GM19328 (cell line): ENCODE results near the gene PPP1R12C.

Source experiments
- ATAC-seq: cut with Tn5 transposase; IDR thresholded peaks from one replicate; pipeline ENCODE4 v1.9.1; 2021; ENCODE audit warnings: mild to moderate bottlenecking, moderate library complexity; ENCODE audit not compliant: unreplicated experiment

Gene PPP1R12C

DNA sequence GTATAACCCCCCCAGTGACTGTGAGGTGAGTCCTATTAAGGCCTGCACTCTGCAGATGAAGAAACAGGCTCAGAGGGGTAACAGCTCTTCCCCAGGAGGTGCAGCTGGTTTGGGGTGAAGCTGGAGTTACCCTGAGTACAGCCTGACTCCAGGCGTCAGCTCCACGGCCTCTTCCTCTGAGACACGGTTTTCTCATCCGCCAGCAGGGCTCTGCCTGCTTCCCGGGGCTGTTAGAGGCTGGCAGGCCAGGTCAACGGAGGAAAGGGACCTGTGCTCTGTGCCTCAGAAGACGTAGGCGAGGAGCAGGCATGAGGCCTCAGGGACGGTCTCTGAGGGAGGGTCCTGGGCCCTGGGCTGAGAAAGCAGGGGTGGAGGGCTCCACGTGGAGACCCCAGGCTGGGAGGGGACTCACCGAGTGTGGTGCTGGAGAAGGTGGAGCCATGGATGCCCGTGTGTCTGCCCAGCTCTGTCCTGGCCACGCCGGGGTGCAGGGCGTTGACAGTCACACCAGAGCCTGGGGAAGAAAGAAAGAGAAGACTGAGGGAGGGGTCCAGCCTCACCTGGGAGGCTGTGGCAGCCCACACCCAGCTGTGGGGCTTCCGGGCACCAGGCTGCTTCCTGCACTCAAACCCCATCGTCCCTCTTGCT is 70.3 kb downstream of the PPP1R12C start:
- ATAC-seq: no peak

DNA sequence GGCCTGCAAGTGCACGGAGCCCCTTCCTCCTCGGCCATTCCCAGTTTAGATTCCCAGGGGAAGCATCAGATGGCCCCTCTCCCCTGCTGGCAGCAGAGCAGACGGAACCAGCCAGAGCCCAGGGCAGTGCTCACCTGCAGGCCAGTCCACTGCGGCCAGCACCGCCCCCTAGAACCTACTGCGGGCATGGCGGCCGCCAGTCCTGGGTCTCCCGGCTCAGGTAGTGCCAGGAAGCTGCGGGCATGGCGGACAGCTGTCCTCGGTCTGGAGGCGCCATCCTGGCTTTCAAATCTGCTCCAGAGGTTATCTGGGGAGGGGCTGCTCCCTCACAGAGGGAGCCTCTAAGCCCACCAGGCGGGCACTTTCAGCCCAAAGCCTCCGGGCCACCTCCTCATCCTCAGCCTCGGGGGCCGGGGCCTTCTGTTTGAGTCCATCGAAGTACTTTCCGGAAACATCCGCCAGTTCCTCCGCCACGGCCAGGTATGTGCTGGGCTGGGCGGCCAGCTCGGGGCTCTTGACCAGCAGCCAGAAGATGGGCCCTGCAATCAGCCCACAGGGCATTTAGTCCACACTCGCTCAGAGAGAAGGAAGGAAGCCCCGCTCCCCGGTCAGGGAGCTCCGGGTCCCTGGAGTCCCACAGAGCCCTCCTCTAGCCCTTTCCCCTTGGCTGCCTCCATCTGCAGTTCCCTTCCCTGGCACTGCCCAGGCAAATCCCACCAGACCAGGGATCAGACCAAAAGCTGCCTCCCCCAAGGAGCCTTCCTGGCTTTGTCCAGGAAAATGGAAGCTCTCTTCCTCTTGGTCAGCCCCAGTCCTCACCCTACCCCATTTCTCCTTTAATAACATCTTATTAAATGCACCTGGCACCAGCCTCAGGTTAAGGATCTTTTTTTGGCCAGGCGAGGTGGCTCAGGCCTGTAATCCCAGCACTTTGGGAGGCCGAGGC is 72.4 kb downstream of the PPP1R12C start:
- no peak for ATAC-seq

DNA sequence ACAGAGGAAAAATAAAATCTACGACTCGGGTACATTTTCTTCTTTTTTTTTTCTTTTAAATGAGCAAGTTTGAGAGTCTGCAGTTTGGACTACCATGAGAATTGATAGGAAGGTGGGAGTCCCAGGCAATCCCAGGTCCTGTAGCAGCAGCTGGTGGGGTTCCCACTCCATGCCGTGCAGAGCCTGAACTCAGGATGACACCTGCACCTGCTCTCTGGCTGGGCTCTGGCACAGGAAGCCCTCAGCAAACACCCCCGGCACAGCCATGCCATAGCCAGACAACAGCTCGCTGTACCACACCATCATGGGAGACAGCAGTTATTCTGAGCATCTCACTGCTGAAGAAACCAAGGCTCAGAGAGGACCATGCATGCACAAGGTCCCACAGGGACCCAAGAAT is 73.2 kb downstream of the PPP1R12C start:
- ATAC-seq: no peak

DNA sequence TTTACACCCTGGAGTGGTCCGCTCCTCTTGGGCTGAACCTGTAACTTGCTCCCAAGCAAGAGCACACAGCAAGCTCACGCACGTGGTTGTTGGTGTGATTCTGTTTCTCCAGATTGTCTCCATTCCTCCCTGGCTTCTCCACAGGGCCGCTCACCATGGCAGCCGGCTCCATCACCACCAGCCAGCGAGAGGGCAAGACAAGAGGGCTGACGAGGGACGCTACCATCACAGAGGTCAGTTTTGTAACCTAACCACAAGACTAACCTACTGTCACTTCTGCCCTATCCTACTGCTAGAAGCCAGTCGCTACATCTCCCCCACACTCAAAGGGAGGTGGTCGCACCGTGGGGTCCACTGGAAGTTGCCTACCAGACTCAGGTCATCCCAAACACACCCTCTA is 74.7 kb downstream of the PPP1R12C start:
- ATAC-seq: no peak

DNA sequence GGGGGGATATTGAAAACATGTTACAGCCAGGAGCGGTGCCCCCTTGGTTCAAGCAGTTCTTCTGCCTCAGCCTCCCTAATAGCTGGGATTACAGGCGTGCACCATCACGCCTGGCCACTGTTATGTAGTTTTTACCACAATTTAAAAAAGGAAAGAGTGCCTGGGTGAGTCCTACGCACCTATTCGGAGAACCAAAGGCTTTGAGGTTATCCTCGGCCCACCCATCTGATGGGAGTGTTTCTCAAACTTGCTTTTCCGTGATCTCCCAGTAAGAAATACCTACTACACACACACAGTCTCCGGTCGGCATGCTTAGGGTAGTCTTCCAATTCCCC is 75.1 kb downstream of the PPP1R12C start:
- no peak for ATAC-seq

DNA sequence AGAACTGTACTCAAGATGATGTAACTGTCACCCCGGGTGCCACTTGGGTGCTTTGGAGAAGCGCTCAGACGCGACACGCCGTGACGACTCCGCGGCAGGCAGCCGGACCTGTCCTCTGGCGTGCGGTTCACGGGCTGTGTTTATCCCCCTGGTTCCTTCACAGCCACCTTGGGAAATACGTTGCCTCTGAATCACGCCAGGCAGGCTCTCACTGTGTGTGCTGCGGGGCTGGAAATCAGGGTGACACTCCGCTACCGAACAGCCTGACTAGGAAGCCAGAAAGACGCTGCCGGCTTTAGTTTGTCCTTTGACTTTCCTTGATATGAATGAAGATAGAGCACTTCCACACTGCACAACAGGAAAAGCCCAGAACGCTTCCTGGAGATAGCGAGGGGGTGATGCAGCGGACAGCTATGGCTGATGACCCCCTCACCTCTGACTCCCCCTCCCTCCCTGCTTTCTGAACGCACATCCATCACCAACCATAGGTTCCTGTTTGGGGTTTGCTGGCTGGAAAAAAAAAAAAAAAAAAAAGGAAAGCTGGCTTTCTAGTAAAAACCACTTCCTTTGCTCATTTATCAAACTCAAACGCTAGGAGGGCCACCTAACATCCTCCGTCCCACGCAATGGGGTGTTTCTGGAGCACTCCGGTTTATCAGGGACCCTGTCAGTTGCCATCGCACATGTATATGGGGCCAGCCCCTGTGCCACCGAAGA is 75.7 kb downstream of the PPP1R12C start:
- no peak for ATAC-seq

DNA sequence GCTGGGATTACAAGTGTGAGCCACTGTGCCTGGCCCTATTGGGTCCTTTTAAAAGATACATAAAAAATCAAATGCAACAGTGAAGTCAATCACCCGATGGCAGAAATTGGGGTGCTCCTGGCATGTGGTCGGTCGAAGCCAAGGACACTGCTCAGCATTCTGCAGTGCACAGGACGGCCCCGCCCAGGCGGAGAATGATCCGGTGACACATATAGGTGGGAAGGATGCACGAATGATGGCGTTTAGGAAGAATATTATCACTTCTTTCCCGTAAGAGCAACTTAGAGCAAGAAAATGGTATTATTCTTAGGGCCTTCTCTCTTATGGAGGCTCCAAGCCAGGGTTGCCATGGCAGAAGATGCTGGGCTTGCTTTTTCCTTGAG is 76.2 kb downstream of the PPP1R12C start:
- no peak for ATAC-seq
